MCF 10A (cell line): ENCODE data around the gene TPP2. TPM values are rescaled to one million over a fixed set of nuclear protein-coding genes. Genes with fewer than 3 reads are reported as not detected.

ENCODE experiments used
- BruUV-seq: library from RNA; stranded (reverse); fragments of 400-500 nt; replicated peaks from 2 replicates; lab custom pipeline; 2021; lab: Mats Ljungman, UMichigan
- CTCF ChIA-PET: fragments of 300-600 bp; sonication (Branson Sonifier 250); formaldehyde crosslinking; extraction: SDS; loops from one replicate; lab custom pipeline; 2021; ENCODE audit warnings: antibody characterized with exemption, inconsistent platforms; lab: Yijun Ruan, JAX
- POLR2A ChIA-PET: fragments of 300-600, 350-650 bp; sonication (Branson Sonifier 250); formaldehyde crosslinking; extraction: SDS; loops from one replicate; lab custom pipeline; 2020; ENCODE audit warnings: antibody characterized with exemption, inconsistent platforms; lab: Yijun Ruan, JAX
- DNase-seq: peaks from one replicate; pipeline ENCODE4 v3.0.0-alpha.2; 2018; ENCODE audit not compliant: unreplicated experiment
- H3K27ac Mint-ChIP-seq: one replicate; pipeline ENCODE4 v1.8.0; 2022; ENCODE audit warnings: mild to moderate bottlenecking, low read depth, mixed read lengths; ENCODE audit not compliant: unreplicated experiment
- H3K27me3 Mint-ChIP-seq: one replicate; pipeline ENCODE4 v1.8.0; 2022; ENCODE audit warnings: mixed read lengths; ENCODE audit not compliant: insufficient read depth, unreplicated experiment
- H3K36me3 Mint-ChIP-seq: one replicate; pipeline ENCODE4 v1.8.0; 2022; ENCODE audit warnings: mild to moderate bottlenecking, moderate library complexity, mixed read lengths; ENCODE audit not compliant: insufficient read depth, unreplicated experiment
- H3K4me1 Mint-ChIP-seq: one replicate; pipeline ENCODE4 v1.8.0; 2022; ENCODE audit warnings: mixed read lengths; ENCODE audit not compliant: insufficient read depth, unreplicated experiment
- H3K4me3 Mint-ChIP-seq: one replicate; pipeline ENCODE4 v1.8.0; 2022; ENCODE audit warnings: mild to moderate bottlenecking, moderate library complexity, mixed read lengths; ENCODE audit not compliant: unreplicated experiment
- H3K9me3 Mint-ChIP-seq: one replicate; pipeline ENCODE4 v1.8.0; 2022; ENCODE audit warnings: mixed read lengths; ENCODE audit not compliant: unreplicated experiment
- CTCF ChIP-seq: fragments of 200-600 bp; IDR thresholded peaks from one replicate; pipeline ENCODE4 v1.8.0; 2022; ENCODE audit warnings: antibody characterized with exemption, mild to moderate bottlenecking; ENCODE audit not compliant: unreplicated experiment
- intact Hi-C: fragments of 100-400 bp; cut with micrococcal nuclease; formaldehyde crosslinking; loops from 2 replicates; pipeline ENCODE4 v1.14.1; 2022
- total RNA-seq: library from RNA; stranded (reverse); gene quantifications from 2 replicates; pipeline ENCODE4 v1.2.3, GENCODE V29; 2022

The TPP2 gene
- total RNA-seq, 1 experiment from 2014 or later = 44.2 TPM

GRCh38 chr13:102589301-102589822, 7.4 kb upstream of the TPP2 start:
- peaks cover 5% of the 10 kb centered on the region for H3K27me3 Mint-ChIP-seq
- CTCF ChIA-PET = interaction anchor here (0.6 to 6.2 kb wide), 8 partner anchors 9 to 281 kb away, joined by 3 to 48 read pairs (median 4); no protein-coding TSS in a partner anchor
- no peak for DNase-seq
- H3K9me3 Mint-ChIP-seq = no peaks in the 10 kb centered on the region
- intact Hi-C loops = no loop called here
- POLR2A ChIA-PET = interaction anchor here (0.6 to 0.7 kb wide), 2 partner anchors 9 to 12 kb away, joined by 3 read pairs; no protein-coding TSS in a partner anchor
- no peak for TF ChIP-seq CTCF
- H3K27ac Mint-ChIP-seq = no peak overlapping the region
- no TSS peak for BruUV-seq
- peaks cover 6% of the 10 kb centered on the region for H3K4me1 Mint-ChIP-seq
- H3K36me3 Mint-ChIP-seq = no peaks in the 10 kb centered on the region
- no peak overlapping the region for H3K4me3 Mint-ChIP-seq

GRCh38 chr13:102591988-102592781, 4.6 kb upstream of the TPP2 start:
- BruUV-seq = no TSS peak
- no peaks in the 10 kb centered on the region for H3K27me3 Mint-ChIP-seq
- H3K4me3 Mint-ChIP-seq = peak overlapping the region; percentile 99
- H3K9me3 Mint-ChIP-seq = no peaks in the 10 kb centered on the region
- H3K27ac Mint-ChIP-seq = peak overlapping the region; percentile 87
- peak; percentile 73 for DNase-seq
- ChIA-PET POLR2A (interaction anchor here (0.6 to 8.3 kb wide), 13 partner anchors 8 to 256 kb away, joined by 3 to 156 read pairs (median 4); partner anchors contain the start of genes ERCC5 and TEX30), CTCF (interaction anchor here (0.6 to 6.2 kb wide), 24 partner anchors 9 to 644 kb away, joined by 3 to 48 read pairs (median 4); no protein-coding TSS in a partner anchor)
- H3K36me3 Mint-ChIP-seq = peaks cover 12% of the 10 kb centered on the region
- intact Hi-C loops = loop anchor here (1.0 to 2.0 kb wide), 4 partner anchors 133 to 255 kb away; partner anchors contain the start of gene BIVM
- TF ChIP-seq CTCF = peak; percentile 76
- H3K4me1 Mint-ChIP-seq = peaks cover 11% of the 10 kb centered on the region

DNA sequence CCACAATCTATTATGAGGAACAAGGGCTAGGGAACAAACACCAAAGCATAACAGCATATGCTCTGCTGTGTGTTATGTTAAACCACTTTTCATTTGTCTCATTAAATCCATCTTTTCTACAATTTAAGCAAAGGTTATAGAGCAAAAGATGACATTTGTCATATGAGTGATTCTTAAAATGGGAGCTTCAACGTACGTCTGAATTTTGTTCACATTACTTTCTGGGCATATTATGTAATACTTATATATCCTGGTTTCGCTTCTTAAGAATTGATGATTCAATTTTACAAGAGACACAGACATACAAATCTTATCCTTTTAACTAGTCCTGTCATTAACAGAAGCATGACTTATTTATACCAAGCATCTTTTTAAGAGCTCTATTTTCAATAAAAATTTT, 3.3 kb upstream of the TPP2 start:
- no peak for TF ChIP-seq CTCF
- no peak for DNase-seq
- Mint-ChIP-seq H3K36me3 (peaks cover 12% of the 10 kb centered on the region), H3K4me3 (no peak overlapping the region), H3K4me1 (peaks cover 16% of the 10 kb centered on the region), H3K27ac (no peak overlapping the region), H3K27me3 (no peaks in the 10 kb centered on the region), H3K9me3 (no peaks in the 10 kb centered on the region)
- ChIA-PET POLR2A (interaction anchor here (0.6 to 8.3 kb wide), 8 partner anchors 9 to 254 kb away, joined by 3 to 156 read pairs (median 4); partner anchors contain the start of genes ERCC5 and TEX30), CTCF (interaction anchor here (0.6 to 6.2 kb wide), 8 partner anchors 10 to 465 kb away, joined by 3 to 48 read pairs (median 4); partner anchors contain the start of gene ERCC5)
- BruUV-seq = no TSS peak
- intact Hi-C loops = loop anchor here (2.0 kb wide), 1 partner anchor 233 kb away; no protein-coding TSS in a partner anchor
